Tibial nerve (tissue), 3 donors: ENCODE measurements around the gene SEM1.

Experiments
- POLR2A ChIP-seq, 2 donors: fragments of 450-650 bp; IDR thresholded peaks; one replicate each; pipeline ENCODE4 v1.6.1; 2017; ENCODE audit warnings: antibody characterized with exemption in 2 of 2, mild to moderate bottlenecking in 2 of 2, moderate library complexity in 2 of 2
- TF ChIP-seq, protein P1 (sequence below), 5 experiments: fragments of 200-600 bp in 3 of 5; fragments of 450-650 bp in 2 of 5; sonication (generic) in 3 of 5; IDR thresholded peaks; one replicate each; pipeline ENCODE4 v1.5.1; 2016 to 2019; ENCODE audit warnings: antibody characterized with exemption in 5 of 5, mild to moderate bottlenecking in 3 of 5, moderate library complexity in 2 of 5

DNA sequence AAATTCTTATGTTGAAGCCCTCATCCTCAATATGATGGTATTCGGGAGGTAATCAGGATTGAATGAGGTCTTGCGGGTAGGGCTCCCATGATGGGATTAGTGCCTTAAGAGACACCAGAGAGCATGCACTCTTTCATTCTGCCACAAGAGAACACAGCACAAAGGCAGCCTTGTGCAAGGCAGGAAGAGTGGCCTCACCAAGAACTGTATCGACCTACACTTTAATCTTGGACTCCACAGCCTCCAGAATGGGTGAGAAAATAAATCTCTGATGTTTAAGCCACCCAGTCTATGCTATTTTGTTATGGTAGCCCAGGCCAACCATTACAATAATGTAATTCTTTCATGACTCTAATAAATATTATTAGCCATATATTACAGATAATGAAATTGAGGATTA, 8.4 kb downstream of the SEM1 start:
- TF ChIP-seq, protein P1, sequence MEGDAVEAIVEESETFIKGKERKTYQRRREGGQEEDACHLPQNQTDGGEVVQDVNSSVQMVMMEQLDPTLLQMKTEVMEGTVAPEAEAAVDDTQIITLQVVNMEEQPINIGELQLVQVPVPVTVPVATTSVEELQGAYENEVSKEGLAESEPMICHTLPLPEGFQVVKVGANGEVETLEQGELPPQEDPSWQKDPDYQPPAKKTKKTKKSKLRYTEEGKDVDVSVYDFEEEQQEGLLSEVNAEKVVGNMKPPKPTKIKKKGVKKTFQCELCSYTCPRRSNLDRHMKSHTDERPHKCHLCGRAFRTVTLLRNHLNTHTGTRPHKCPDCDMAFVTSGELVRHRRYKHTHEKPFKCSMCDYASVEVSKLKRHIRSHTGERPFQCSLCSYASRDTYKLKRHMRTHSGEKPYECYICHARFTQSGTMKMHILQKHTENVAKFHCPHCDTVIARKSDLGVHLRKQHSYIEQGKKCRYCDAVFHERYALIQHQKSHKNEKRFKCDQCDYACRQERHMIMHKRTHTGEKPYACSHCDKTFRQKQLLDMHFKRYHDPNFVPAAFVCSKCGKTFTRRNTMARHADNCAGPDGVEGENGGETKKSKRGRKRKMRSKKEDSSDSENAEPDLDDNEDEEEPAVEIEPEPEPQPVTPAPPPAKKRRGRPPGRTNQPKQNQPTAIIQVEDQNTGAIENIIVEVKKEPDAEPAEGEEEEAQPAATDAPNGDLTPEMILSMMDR (IDR thresholded peaks at IDR 0.05): no peak
- TF ChIP-seq POLR2A (IDR thresholded peaks at IDR 0.05): no peak
